Adipose tissue (tissue), 3 donors: ENCODE data around the gene DDX25. TPM values are rescaled to one million over a fixed set of nuclear protein-coding genes. Genes with fewer than 3 reads are reported as not detected.

Source experiments
- H3K27ac ChIP-seq: one replicate; pipeline ENCODE4 v1.5.1; 2013; ENCODE audit warnings: low read depth, low read length
- WGBS, 3 donors: extraction: QIAGEN DNeasy Blood & Tissue Kit; methylation state at CpG; one replicate each; pipeline ENCODE4 v1.1.7; 2013; 5-methylcytosine and 5-hydroxymethylcytosine counted together
- polyA plus RNA-seq, 3 donors: library from polyadenylated mRNA; stranded (reverse); fragments of 200-250 nt; gene quantifications; one replicate each; pipeline ENCODE4 v1.2.3, GENCODE V29; 2013
- donor health status: healthy with polysubstance abuse.
- donor health status: Bipolar disorder and iron deficiency.
- donor health status: healthy.

DDX25 gene
- polyA plus RNA-seq, 3 donors = 0.06 to 0.34 (median 0.26) TPM

DNA sequence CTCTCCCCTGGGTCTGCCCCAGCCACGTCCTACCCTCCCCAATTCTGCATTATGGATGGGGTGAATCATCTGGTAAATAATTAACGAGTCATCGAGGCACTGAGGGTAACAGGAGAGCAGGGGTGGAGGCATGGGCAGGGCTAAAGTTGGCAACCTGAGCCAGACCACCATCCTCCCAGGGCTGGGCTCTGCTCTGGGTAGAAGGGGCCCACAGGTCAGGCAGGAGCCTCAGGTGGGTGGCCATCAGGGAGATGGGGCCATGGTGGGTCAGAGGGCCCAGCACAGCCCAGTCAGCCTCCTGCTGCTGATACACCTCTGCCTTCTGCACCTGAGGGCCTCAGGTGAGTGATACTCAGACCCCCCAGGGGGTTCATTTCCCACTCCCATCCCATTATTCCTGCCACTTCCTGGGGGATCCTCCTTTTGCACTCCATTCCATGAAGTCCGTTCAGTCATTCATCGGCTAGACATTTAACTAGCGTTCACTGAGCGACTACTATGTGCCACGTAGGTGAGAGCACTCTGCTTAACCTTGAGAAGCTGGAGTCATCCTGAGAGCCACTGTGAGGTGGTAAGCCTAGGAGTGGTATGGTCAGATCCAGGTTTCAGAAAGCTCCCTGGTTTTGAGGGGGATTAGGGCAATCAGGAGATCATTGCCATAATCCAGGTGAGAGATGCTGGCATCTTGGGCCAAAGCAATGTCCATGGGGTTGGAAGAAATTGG lies 41.7 kb downstream of the DDX25 start, which contains the start of gene VSIG10L2:
TSS of gene VSIG10L2 (plus strand) at position 248 of the 724 bp plus-strand sequence. CDS start at position 260, 12 bp downstream.
- 76 to 89% (median 86%) methylated on average over 8 of the region's 8 CpGs for WGBS, 3 donors
- no peak within 1 kb of the TSS for H3K27ac ChIP-seq

GRCh38 chr11:125946712-125947418 lies 42.6 kb downstream of the DDX25 start:
- WGBS, 3 donors = 91 to 94% (median 91%) methylated on average over 14 of the region's 14 CpGs
- no peak overlapping the region for H3K27ac ChIP-seq

GRCh38 chr11:125947419-125948277 lies 43.3 kb downstream of the DDX25 start:
- no peak overlapping the region for H3K27ac ChIP-seq
- WGBS, 3 donors = 86 to 87% (median 86%) methylated on average over 23 to 24 of the region's 24 CpGs

GRCh38 chr11:125948278-125949051 lies 44.2 kb downstream of the DDX25 start:
- WGBS, 3 donors = 74 to 85% (median 82%) methylated on average over 23 of the region's 23 CpGs
- no peak overlapping the region for H3K27ac ChIP-seq

DNA sequence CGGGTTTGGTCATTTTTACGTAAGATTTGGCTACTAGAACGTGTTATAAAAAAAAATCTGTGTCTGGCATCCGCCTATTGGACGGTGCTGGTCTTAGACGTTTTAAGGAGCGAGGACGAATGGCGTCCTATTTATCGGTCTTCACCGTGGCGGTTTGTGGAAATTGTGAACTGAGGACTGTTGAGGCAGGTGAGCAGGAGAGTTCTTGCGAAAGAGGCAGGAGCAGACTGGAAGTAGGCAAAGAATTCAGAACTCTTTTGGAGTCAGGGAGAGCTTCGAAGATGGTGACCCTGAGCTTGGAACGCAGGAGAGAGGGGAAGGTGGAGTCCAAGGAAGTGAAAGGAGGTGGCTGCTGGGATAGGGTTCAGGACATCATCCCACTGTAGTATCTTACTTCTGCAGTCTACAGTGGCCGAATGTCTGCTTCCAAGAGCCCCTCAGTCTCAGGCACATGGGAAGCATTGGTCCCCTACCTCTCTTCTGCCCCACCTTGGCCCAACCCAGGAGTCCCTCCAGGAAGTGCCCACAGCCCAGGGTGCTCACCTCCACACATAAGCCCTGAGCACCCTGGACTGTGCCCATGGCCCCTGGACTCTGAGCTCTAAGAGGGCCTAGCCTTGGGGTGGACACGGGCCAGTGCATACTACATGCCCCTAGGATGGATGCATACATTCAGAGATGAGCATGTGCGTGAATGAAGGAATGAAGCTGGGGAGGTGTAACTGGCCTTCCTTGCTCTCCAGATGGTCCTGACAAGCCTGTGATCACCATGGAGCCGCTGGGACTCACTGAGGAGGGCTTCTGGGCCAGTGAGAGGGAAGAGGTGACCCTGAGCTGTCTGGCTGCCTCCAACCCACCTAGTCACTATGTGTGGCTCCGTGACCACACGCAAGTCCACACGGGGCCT lies 45.2 kb downstream of the DDX25 start:
- H3K27ac ChIP-seq = no peak overlapping the region

GRCh38 chr11:125950178-125950490 lies 45.8 kb downstream of the DDX25 start:
- H3K27ac ChIP-seq = no peak overlapping the region
- 92 to 95% (median 93%) methylated on average over 11 of the region's 11 CpGs for WGBS, 3 donors

More for the DNA sequence above, 45.2 kb downstream of the DDX25 start:
- WGBS, 3 donors = 91 to 92% (median 92%) methylated on average over 22 of the region's 22 CpGs

GRCh38 chr11:125950696-125951651 lies 46.7 kb downstream of the DDX25 start:
- 62 to 77% (median 71%) methylated on average over 14 to 15 of the region's 15 CpGs for WGBS, 3 donors
- H3K27ac ChIP-seq = no peak overlapping the region

- H3K27ac ChIP-seq = no peak overlapping the region
- 51 to 69% (median 66%) methylated on average over 11 of the region's 11 CpGs for WGBS, 3 donors
Measured at GRCh38 chr11:125951731-125952130, 47.4 kb downstream of the DDX25 start.

DNA sequence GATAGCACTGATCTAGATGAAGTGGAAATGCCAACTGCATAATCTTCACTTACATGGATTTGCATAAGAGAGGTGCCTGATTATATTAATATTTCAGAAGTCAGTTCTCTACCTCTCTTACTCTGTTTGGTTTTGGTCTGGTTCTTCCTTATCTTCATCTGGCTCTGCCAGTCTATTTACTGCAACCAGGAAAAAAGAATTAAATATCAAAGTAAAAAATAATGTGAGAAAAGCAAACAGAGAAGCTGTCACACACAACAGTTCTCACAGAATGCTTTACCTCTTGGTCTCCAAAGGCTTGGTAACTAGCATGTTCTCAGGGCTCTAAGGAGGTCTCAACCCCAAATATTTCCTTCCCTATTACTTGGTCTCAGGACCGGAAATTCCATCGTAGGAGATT lies 48.3 kb downstream of the DDX25 start:
- WGBS, 3 donors = 10 to 48% (median 26%) methylated on average over 2 of the region's 2 CpGs
- H3K27ac ChIP-seq = no peak overlapping the region

DNA sequence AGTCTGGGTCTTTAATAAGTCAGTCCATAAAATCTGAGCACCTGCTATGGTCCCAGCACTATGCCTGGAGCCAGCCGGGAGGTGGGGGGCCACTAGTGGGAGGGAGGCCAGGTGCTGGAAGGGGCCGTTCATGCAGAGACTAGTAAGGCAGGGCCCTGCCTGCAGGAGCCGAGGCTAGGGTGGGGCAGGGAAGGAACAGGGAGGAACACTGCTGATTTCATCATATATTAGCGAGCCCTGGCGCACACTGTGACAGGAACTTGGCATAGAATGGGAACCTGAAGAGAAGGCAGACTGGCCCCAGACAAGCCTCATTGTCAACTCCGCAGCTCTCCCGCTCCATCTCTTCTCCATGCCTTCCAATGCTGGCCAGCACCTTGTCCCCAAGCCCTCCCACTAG lies 48.7 kb downstream of the DDX25 start:
- WGBS, 3 donors = 26 to 45% (median 42%) methylated on average over 7 of the region's 7 CpGs
- H3K27ac ChIP-seq = no peak overlapping the region

DNA sequence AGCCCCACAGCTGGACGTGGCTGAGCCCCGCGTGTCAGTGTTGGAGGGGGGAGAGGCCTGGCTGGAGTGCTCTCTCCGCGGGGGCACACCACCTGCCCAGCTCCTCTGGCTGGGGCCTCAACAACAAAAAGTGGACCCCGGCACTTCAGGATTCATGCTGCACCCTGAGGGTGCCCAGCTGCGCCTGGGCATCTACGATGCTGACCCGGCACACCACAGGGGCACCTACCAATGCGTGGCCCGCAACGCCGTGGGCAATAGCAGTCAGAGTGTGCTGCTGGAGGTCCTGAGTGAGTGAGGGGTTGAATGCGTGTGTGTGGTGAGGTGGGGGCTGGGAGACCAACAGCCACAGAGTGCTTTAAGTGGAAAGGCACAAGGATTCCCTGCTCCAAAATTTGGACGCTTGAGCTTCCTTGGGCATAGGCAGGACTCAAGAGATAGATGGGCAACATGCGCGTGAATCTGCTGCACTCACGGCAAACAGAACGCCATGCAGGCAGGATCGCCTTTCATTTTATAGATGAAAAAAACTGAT lies 49.2 kb downstream of the DDX25 start:
- H3K27ac ChIP-seq = no peak overlapping the region
- WGBS, 3 donors = 76 to 82% (median 82%) methylated on average over 19 to 20 of the region's 20 CpGs

DNA sequence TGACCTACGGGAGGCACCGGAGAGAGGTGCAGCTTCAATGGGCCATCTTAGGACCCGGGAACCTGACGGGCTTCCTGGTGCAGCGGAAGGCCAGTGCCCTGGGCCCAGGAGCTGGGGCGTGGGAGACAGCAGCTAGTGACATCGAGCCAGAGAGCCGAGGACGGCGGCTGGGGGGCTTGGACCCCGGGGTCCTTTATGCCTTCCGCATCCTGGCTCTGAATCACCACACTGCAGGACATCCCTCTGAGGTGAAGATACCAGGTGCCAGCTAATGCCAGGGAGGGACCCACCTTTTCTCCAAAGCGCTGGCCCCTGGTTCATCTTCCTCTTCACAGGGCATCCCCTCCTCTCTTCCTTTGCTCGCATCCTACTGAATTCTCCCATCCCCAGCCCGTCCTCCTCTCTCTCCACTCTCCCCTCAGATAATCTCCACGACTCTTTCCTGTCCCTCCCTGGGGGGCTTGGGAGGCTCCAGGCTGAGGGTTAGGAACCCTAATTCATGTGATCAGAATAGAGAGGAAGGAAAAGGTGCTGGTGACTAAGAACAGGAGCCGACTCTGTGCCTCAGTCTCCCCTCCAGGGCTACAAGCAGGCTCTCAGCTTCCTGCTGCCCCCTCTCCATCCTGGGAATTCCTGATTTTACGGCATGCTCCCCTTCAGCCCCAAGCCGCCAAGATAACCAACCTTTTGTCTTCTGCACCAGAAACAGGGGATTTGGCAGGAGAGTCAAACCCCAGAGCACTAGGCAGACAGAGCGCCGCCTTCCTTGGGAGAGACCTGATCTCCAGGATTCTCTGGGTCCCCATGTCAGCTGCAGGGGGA lies 50.0 kb downstream of the DDX25 start:
- WGBS, 3 donors = 88 to 91% (median 89%) methylated on average over 21 of the region's 21 CpGs
- H3K27ac ChIP-seq = no peak overlapping the region

DNA sequence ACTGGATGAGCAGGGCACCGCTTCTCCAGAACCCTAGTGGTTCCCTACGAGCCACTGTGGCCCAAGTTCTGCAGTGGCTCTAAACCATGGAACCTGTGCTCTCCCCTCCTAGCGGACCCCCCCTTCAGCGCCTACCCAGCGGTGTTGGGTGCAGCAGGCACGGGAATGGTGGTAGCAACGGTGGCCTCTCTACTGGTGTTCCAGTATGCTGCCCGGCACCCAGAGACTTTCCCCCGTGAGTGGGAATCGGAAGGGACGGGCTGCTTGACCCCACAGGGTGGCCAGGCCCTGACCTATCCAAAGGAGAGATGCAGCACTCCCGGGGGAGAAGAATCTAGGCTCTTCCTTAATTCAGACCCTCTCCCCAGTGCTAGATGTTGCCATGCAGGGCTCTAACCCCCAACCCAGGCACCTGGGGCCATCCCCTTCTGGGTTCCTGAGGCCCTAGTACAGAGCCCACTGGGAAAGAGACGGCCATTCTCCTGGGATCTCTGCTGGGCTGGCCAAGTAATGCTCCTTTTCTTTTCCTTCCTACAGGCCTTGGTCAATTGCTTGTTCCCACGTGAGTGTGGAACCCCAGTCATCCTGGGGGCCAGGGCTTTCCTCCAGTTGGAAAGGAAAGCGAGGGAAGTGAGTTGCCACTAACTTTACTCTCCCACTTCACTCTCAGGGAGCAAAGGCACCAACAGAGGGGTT lies 50.8 kb downstream of the DDX25 start:
- 91 to 95% (median 92%) methylated on average over 15 of the region's 15 CpGs for WGBS, 3 donors
- no peak overlapping the region for H3K27ac ChIP-seq

DNA sequence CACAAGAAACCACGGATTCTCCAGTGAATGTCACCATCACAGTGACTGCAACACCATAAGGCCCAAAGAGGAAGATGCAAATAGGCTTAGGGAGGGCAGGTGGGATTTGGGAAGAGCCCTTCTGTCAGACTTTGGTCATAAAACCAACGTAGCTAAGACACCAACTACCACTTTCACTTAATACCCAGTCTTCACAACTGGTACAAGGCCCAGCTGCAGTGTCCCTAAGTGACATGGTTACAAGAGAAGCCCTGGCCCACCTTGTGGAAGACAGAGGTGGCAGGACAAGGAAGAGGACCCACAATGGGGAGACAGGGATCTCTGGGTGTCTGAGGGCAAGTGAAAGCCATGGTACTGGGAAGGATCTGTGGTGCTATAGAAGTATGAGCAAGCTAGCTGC lies 51.5 kb downstream of the DDX25 start:
- H3K27ac ChIP-seq = no peak overlapping the region
- WGBS, 3 donors = 81 to 89% (median 87%) methylated on average over 2 of the region's 2 CpGs
